Right renal pelvis (tissue), 4 donors: Measurements from ENCODE around the gene PDIA5. TPM values are rescaled to one million over a fixed set of nuclear protein-coding genes. Genes with fewer than 3 reads are reported as not detected.

Experiments
- DNase-seq, 4 donors: peaks; one replicate each; pipeline ENCODE4 v3.0.0-alpha.2; 2013; ENCODE audit warnings: low read depth in 4 of 4, low spot score in 3 of 4, missing footprints in 1 of 4
- polyA plus RNA-seq, 4 donors: library from polyadenylated mRNA; unstranded; fragments of 120-200 nt; gene quantifications; one replicate each; pipeline ENCODE4 v1.2.1, GENCODE V29; 2013; ENCODE audit not compliant: insufficient read length in 4 of 4

Gene PDIA5
- polyA plus RNA-seq, 4 donors: 25.0 to 32.9 (median 30.3) TPM

DNA sequence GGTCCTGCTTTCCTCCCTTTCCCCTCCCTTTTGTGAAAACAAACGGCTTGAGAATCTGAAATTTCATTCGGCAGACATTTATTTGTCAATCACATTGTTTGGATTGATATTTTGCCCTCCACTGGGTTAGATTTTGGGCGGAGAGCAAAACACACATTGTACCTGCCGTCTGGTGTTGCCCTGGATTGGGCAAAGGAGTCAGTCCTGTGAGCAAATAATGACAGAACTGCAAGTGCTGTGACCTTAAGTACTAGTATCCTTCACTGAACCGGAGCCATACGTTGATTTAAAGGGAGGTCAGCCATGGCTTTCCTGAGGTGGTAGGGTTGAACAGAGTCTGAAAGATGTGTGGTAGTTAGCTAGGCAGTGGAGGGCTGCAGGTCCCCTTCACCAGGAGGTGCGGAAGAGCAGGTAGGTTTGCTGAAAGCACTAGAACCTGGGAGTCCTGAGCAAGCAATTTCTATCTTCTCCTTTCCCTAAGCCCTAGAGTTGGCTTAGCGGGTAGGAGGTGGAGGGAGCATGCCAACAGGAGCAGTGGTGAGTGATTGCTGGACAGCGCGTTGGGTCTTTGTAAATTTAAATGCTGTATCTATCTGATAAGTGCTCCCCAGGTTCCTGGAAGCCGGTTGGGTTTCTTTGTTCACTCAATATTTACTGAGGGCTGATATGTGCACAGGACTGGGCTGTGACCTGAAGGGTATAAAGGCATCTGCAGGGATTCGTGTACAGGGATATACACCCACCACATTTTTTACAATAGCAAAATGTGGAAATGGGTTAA is 2.0 kb downstream of the PDIA5 start:
- DNase-seq: no peak

DNA sequence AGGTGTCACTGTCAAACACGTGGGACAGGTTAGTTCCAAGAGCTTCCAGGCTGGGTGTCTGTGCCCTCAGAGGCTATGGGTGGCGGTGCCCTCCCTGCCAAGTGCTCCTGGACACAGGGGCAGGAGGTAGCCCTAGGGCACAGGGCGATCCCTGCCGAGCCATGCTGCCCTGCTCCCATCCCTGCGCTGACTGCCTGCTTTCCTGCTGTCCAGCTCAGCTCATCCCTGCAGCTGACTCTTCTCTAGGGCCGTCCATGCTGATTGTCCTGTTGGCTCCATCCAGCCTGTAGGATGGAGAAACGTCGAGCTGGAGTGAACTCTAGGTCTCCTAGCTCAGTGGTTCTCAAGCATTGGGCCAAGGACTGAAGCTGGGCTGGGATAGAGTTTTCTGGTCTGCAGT is 3.7 kb downstream of the PDIA5 start:
- no peak for DNase-seq

DNA sequence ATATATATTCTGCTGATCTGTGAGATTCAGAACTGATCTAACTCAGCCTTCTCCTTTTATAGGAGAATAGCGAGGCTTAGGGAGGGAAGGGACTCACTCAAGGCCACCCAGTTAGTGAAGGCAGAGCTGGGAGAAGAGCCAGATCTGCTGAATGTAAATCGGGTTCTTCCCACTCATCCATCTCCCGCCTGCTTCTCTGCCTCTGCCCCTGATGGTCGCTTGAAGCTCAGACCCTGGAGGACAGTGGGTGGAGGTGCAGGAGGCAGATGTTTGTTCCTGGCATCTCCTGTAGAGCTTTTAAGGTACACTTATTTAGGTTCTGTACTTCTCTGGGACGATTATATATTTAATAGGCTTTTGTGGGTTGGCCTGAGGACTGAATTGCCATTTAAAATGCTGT is 4.3 kb downstream of the PDIA5 start:
- no peak for DNase-seq

DNA sequence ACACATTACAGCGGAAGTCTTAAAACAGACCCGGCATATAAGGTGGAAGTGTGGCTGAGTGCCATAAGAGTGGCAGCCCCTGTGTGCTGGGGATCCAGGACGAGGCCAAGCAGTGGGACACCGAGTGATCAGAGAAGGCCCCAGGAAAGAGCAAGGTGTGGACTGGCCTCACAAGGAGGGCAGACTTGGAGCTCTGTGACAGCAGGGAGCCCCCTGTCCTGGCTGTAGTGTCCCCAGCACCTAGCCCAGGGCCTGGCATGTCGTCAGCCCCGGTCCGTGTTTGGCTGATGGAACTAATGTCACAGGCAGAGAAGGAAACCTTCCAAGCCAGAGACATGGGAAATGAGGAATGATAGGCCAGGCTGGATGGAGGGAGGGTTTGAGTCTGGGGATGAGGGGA is 4.8 kb downstream of the PDIA5 start:
- no peak for DNase-seq

DNA sequence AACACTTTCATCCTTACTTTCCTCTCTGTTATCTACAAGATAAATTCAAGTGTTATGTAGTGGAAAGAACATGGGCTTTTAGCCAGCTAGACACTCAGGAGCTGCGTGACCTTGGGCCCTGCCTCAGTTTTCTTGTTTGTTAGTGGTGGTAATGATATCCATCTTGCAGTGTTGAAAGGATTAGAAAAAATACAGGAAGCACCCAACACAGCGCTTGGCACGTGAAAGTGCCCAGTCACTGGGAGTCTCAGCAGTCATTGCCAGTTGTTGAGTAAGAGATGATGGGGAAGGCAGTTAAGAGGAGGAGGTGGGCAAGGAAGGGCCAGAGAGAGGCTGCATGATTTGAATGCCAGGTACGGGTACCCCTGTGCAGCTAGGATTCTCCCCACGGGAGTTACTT is 5.3 kb downstream of the PDIA5 start:
- no peak for DNase-seq

DNA sequence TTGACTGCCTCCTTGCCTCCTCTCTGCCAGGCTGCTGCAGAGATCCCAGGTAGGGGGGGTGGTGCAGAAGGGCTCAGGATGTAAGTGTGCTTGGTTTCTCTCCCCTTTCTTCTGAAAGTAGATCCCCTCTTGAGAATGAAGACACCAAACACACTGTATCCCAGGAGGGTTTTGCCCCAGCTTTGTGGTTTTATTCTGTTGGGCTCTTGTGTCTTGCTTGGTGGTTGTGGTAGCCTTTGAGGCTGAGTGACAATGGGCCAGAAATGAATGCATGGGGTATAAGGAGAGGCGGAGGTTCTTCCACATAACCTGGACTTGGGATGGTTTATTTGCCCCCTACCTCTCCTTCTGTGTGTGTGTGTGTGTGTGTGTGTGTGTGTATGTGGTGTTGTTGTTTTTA is 5.7 kb downstream of the PDIA5 start:
- no peak for DNase-seq

DNA sequence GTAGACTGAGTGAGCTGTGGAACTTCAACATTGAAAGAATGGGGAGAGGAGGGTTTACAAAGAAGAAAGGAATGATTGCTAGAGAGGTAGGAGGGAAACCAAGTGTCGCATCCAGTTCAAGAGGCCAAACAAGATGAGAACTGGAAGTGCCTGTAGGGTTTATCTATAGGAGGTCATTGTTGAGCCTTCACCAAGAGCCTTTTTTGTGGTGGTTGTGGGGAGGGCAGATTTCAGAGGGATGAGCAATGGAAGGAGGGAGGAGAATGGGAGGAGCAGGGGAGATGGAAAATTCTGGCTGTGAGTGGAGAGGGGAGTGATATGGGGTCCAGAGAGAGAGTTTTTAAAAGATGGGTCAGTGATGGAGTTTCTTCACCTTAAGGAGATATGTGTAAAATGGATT is 8.5 kb downstream of the PDIA5 start:
- no peak for DNase-seq

DNA sequence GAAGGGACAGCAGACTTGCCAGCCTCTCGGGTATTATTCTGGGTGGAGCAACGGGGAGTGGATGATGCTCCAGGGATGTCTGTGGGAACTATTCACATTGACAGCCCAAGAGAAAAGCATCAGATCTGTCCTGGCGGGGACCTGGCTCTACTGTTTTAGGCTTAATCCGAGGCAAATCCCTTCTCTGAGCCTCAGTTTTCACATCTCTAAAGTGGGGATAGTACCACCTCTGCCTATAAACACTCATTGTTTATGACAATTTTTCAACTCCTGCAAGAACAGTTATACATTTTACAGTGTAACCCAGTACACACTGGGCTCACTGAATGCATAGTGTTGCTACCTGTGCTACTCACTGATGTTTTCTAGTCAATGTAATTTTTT is 9.3 kb downstream of the PDIA5 start:
- DNase-seq: no peak

DNA sequence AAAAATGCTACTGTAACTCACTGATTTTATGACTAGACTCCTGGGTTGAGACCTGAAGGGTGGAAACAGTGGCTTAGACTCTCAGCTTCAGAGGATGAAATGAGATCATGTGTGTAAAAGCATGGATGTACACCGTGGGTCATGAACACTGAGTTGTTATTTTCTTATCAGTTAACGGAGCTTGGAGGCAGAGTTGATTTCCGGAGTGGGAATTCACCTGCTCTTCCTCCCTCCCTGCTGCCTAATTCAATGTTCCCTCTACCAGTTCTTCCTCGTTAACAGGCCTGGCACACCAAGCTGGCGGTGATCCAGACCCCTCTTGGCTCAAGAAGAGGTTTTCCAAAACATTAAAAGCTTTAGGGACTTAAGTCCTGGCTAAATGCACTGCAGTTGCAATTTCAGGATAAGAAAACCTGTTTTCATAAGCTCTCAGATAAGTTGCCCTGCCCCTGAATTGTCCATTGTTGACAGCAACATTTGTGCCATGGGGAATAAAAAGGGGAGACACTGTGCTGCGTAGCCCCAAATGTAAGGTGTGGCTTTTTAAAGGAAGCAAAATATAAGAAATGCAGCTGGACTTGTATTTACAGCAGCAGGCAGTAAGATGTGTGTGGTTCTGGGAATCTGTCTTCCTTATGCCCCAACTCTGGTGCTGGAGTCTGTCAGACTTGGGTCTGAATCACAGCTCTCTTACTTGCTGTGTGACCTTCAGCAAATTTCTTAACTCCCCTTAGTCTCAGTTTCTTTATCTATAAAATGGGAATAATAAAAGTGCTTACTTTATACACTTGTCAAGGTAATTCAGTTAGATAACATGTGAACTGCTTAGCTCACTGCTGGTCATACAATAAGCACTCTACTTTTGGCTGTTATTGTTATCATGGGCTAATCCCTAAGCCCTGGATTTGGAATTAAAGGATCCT is 9.9 kb downstream of the PDIA5 start:
- DNase-seq: no peak

DNA sequence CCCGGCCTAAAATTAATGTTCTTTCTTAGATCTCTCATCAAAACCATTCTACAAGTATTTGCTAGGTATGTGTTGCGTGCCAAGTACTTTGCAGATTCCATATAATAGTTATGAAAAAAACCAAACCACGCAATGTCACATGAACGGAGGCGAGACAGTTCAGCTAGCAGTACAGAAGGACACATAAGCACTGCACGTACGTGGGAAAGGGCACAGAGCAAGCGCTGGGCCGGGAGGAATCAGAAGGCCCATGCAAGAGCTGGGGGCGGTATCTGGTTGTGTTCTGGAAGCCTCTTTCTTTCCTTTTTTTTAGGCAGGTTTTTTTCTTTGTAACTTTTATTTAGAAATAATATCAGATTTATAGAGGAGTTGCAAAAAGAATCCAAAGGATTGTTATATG is 11.3 kb downstream of the PDIA5 start:
- no peak for DNase-seq

DNA sequence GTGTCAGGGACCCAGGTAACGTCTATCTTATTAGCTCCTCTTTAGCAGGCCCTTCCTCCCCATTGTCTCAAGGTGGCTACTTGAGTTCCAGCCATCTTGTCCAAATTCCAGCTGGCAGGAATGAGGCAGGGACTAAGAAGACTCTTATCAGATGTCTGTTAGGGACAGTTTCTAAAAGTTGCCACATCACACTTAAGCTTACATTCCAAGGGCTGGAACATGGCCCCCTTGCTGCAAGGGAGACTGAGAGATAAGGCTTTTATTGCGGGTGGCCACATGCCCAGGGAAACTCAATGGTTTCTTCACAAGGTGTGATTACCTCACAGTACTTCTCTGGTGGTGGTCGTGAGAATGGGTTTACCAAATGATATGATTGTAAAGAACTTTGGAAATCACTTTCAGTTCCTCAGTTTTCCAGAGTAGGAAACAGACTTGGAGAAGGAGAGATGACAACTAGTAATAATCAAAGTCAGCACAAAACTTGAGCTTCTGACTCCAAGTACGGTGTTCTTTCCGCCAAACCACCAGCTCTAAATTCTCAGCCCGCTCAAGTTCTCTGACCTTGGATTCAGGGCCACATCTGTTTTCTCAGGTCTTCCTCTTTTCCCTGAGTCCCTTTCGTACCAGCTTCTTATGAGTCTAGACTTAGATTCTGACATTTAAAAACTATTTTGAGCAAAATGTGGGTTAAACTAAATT is 14.2 kb downstream of the PDIA5 start:
- DNase-seq: no peak

DNA sequence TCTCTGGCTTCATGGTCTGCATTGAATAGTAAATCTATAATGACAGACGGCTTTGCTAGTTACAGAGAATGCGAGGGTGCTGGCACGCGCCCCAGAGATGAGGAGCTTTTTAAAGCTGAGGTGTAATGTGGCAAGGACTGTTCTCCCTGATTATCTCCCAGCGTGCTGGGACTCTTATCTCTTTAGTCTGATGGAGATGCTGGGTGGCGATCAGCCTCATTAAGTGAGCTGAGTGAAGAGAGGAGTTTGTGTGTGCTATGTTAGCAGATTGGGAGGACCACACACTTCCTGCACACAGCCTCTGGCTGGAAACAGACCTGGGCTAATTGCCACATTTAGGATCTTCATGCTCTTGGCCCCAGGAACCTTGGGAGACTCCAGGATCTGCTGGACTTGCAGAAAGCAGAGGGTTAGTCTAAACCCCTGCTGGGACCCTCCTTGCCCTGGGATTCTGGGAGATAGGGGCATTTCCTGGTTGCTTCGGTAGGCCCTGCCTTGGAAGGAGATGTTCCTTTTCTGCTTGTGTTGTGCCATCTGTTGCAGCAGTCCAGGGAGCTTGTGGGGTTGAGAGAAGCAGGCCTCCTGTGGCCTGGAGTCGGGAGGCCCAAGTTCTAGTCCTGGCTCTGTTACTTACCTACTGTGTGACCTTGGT is 15.0 kb downstream of the PDIA5 start:
- DNase-seq: no peak

DNA sequence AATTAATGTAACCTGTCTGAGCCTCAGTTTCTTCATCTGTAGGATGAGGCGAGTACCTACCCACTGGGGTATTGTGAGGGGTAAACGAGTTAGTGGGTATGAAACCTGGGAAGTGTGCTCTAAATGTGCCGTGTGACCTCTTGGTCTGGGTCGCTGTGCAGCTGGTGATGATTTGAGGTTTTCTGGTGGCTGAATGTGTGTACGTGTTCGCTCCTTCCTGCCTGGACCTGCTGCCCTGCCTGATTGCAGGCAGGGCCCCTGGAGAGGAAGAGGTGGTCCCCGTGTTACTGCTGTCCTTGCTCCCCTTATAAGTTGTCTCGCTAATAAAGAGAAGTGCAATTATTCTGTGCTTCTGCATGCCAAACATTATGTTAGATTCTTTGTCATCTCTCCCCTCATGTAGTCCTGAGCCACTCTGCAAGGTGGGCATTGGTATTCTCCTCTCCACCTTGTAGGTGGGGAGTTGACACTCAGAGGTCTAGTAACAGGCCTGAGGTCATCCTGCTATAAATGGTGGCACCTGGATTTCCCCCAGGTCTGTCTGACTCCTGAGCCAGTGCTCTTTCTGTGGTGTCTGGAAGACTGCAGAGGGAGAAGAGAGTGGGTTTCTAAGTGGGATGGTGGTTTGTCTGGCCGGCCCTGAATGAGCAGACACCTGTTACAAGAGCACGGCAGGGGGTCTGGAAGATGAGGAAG is 15.7 kb downstream of the PDIA5 start:
- DNase-seq: no peak

DNA sequence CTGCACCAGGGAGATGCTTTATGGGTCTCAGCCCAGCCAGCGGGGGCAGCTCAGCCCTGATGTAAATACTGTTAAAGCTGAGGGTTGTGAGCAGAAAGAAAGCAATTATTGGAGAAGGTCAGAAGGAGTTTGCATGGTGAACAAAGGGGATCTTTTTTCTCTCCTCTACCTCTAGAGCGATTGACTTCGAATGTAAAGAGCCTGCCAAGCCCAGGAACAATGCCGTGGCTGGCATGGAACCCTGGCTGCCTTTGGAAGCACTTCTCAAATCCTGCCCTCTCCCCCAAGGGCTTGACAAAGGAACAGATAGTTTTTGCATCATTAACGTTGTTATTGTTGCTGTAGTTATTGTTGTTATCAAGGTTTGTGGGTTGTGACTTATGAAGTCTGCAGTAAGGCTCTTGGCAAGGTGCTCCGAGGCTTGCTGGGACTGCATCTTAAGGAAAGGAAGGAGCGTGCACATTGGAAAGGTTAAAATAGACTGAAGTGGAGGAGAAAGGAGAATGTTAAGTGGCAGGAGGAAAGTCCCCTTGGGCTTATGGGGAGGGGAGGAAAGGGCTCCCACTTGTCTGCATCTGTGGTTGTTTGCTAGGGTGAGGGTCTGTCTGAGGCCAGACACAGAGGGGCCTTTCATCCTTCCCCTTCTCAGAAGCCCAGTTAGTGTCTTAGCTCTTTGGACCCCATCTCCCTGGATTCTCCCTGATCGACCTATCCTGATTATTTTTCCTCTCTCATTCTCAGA is 16.7 kb downstream of the PDIA5 start:
- DNase-seq: no peak

DNA sequence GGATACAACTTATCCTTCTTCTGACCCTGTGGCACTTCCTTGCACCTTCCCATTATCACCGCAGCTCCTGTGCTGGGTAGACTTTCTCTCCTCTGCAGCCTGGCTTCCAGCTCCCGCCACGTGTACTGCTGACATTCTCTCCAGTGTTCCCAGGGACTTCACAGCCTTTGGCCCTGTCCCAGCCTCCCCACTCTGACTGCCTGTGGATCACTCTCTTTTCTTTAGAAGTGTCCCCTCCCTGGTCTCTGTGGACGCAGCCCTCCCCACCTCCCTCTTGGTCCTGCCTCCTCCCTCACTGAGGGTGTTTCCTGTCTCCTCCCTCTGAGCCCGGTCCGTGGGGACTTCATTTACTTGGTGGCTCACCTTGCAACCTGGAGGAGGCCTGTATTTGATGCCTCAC is 17.4 kb downstream of the PDIA5 start:
- DNase-seq: no peak

DNA sequence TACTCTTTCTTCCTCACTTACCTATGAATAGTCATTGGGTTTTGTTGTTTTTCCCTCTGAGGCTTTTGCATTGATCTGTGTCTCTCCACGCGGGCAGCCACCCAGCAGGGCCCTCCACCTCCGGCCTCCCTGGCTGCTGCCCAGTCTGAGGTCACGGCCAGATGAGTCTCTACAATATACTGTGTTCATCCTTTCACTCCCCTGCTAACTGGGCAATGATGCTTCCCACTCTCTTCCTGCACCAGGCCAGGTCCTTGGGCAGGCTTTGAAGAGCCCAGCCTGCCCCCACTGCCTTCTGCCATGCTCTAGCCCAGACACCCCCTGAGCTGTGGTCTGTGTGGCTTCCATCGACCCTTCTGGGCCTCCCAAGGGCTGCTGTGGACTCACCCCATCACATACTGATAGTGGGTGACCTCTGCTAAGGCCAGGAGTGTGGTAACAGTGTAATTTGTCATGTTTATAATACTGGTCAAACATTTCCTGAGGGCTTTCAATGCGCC is 18.0 kb downstream of the PDIA5 start:
- DNase-seq: no peak

DNA sequence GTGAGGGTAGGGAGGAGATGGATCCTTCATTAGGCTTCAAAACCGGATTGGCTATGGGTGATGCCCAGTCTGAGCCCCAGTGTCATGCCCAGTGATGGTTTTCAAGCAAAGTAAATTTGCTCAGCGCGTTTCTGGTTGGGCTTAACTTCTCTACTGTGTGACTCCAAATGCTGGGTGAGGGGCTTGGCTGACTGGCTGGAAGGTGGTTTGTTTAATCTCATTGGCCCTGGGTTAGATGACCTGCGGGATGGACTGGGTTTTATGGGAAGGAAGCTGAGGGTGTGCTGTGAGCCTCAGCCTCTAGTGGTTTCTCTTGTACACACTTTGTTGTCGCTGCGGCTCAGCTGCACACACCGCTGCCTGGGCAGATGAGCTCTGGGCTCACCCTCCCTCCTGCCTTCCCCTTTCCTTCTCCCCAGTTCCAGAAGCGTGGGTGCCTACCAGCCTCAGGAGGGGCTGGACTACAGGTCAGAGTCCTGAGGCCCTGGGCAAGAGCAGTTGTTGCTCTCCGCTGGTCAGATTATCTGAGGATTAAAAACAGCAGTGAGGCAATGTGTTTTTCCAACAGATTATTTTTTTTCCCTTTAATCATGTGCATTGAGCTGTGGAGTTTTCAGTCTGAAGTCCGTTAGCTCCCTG is 18.6 kb downstream of the PDIA5 start:
- no peak for DNase-seq

DNA sequence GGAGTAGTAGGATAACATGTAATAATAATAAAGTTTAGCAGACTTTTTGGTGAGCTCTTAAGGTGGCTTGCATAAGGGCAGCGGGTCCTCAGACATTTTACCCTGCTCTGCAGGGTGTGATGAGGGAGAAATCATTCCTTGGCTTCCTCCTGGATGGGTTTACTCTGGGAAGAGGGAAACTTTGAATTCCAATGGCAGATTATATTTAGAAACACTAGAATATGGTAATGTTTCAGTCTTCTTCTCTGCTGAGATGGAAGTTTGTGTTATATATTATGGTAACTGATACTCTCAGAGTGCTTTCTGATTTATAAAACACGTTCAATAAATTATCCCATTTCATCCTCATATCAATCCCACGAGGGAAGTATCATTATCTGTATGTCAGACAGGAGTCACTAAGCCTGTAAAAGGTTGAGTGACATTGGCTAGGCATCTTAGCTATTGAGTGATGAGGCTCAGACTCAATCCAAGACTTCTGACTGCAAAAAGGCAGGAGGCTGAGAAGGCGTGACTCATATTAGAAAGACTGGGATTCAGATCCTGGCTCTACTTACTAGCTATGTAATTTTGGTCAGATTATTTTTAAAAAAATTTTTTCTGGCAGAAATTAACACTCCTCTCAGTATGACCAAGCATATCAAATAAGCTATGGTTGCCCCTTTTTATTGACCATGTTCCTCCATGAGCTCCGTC is 19.3 kb downstream of the PDIA5 start:
- no peak for DNase-seq
